ENCODE results near the gene COP1.

The COP1 gene

GRCh38 chr1:175968486-175969172 lies 238.5 kb downstream of the COP1 start:
- no peak for DNase-seq (ENCODE audit: low spot score)
- Histone ChIP-seq H3K14ac (ENCODE audit: low read length) (no peak overlapping the region), H4K91ac (ENCODE audit: low read depth, low read length, poor library complexity) (no peak overlapping the region), H2BK120ac (ENCODE audit: low read depth, low read length) (no peak overlapping the region), H2BK5ac (ENCODE audit: low read length) (no peak overlapping the region), H2AK5ac (ENCODE audit: low read depth, low read length) (no peak overlapping the region), H3K9me3 (replicated peaks in 1 of 2; ENCODE audit: control insufficient read depth in 2 of 2, insufficient read depth in 1 of 2, low read depth in 1 of 2, low read length in 2 of 2) (no peaks in the 10 kb centered on the region), H4K8ac (ENCODE audit: low read depth, low read length) (no peak overlapping the region), H3K4me3 (ENCODE audit: low read length in 2 of 2) (no peak overlapping the region), H3K79me1 (ENCODE audit: low read depth, low read length) (no peaks in the 10 kb centered on the region), H2BK12ac (ENCODE audit: low read length) (no peak overlapping the region), H3K36me3 (replicated peaks in 1 of 2; ENCODE audit: control insufficient read depth in 2 of 2, insufficient read depth in 2 of 2, low read length in 2 of 2) (peaks cover 0 to 39% of the 10 kb centered on the region in 2 donors), H3K27me3 (ENCODE audit: control insufficient read depth in 3 of 3, insufficient read depth in 3 of 3, low read depth in 1 of 3, low read length in 3 of 3) (no peaks in the 10 kb centered on the region), H3K4ac (ENCODE audit: low read length) (no peak overlapping the region), H3K27ac (replicated peaks; ENCODE audit: low read length) (no peak overlapping the region), H3K23ac (ENCODE audit: low read depth, low read length, poor library complexity) (no peak overlapping the region), H3K4me2 (ENCODE audit: insufficient read depth, low read length, poor library complexity, severe bottlenecking) (no peak overlapping the region), H2BK15ac (ENCODE audit: low read length) (no peak overlapping the region), H2AFZ (ENCODE audit: low read length) (no peak overlapping the region), H3K18ac (ENCODE audit: low read length) (no peak overlapping the region), H3K4me1 (ENCODE audit: control insufficient read depth in 2 of 2, insufficient read depth in 1 of 2, low read depth in 1 of 2, low read length in 2 of 2) (no peaks in the 10 kb centered on the region), H3K9ac (ENCODE audit: low read depth, low read length, poor library complexity) (no peak overlapping the region)
- WGBS, 2 donors (ENCODE audit: extremely low coverage in 2 of 2, insufficient read length in 2 of 2, insufficient replicate concordance in 1 of 2), result no CpG with 5 or more reads among the region's 3 CpGs

DNA sequence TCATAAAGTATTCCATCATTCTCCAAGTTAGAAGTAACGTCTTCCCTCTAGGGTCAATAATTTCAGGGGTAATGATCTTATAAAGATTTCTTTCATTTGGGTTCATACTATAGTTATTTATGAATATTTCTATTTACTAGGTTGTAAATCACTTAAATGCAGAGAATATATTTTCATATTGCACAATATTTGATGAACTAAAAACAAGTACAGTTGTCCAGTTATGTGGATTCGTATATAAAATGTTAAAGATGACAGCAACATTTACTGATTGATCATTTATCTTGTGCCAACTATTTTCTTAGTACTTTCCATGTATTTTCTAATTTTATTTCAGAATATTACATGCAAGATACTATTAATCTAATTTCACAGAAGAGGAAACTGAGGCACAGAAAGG lies 243.3 kb downstream of the COP1 start:
- Histone ChIP-seq H3K36me3 (replicated peaks in 1 of 2; ENCODE audit: control insufficient read depth in 2 of 2, insufficient read depth in 2 of 2, low read length in 2 of 2) (peaks cover 0 to 20% of the 10 kb centered on the region in 2 donors), H2AFZ (ENCODE audit: low read length) (no peak overlapping the region), H4K8ac (ENCODE audit: low read depth, low read length) (no peak overlapping the region), H2BK15ac (ENCODE audit: low read length) (no peak overlapping the region), H3K9me3 (replicated peaks in 1 of 2; ENCODE audit: control insufficient read depth in 2 of 2, insufficient read depth in 1 of 2, low read depth in 1 of 2, low read length in 2 of 2) (no peaks in the 10 kb centered on the region), H3K23ac (ENCODE audit: low read depth, low read length, poor library complexity) (no peak overlapping the region), H3K4ac (ENCODE audit: low read length) (no peak overlapping the region), H4K91ac (ENCODE audit: low read depth, low read length, poor library complexity) (no peak overlapping the region), H3K4me3 (ENCODE audit: low read length in 2 of 2) (no peak overlapping the region), H3K79me1 (ENCODE audit: low read depth, low read length) (no peaks in the 10 kb centered on the region), H2BK120ac (ENCODE audit: low read depth, low read length) (no peak overlapping the region), H3K27me3 (ENCODE audit: control insufficient read depth in 3 of 3, insufficient read depth in 3 of 3, low read depth in 1 of 3, low read length in 3 of 3) (no peaks in the 10 kb centered on the region), H3K18ac (ENCODE audit: low read length) (no peak overlapping the region), H3K9ac (ENCODE audit: low read depth, low read length, poor library complexity) (no peak overlapping the region), H2BK5ac (ENCODE audit: low read length) (no peak overlapping the region), H3K4me2 (ENCODE audit: insufficient read depth, low read length, poor library complexity, severe bottlenecking) (no peak overlapping the region), H3K4me1 (ENCODE audit: control insufficient read depth in 2 of 2, insufficient read depth in 1 of 2, low read depth in 1 of 2, low read length in 2 of 2) (no peaks in the 10 kb centered on the region), H2AK5ac (ENCODE audit: low read depth, low read length) (no peak overlapping the region), H3K27ac (replicated peaks; ENCODE audit: low read length) (no peak overlapping the region), H3K14ac (ENCODE audit: low read length) (no peak overlapping the region), H2BK12ac (ENCODE audit: low read length) (no peak overlapping the region)
- no peak for DNase-seq (ENCODE audit: low spot score)
- WGBS, 2 donors (ENCODE audit: extremely low coverage in 2 of 2, insufficient read length in 2 of 2, insufficient replicate concordance in 1 of 2), result no CpG with 5 or more reads among the region's 2 CpGs

GRCh38 chr1:175960169-175960568 lies 246.9 kb downstream of the COP1 start:
- H3K14ac ChIP-seq (ENCODE audit: low read length), result no peak overlapping the region
- H2BK12ac ChIP-seq (ENCODE audit: low read length), result no peak overlapping the region
- H3K18ac ChIP-seq (ENCODE audit: low read length), result no peak overlapping the region
- no peak overlapping the region for H4K8ac ChIP-seq (ENCODE audit: low read depth, low read length)
- no peaks in the 10 kb centered on the region for H3K79me1 ChIP-seq (ENCODE audit: low read depth, low read length)
- H2AK5ac ChIP-seq (ENCODE audit: low read depth, low read length), result no peak overlapping the region
- peaks cover 0 to 13% of the 10 kb centered on the region in 2 donors for H3K36me3 ChIP-seq (replicated peaks in 1 of 2; ENCODE audit: control insufficient read depth in 2 of 2, insufficient read depth in 2 of 2, low read length in 2 of 2)
- H3K4ac ChIP-seq (ENCODE audit: low read length), result no peak overlapping the region
- WGBS, 2 donors (ENCODE audit: extremely low coverage in 2 of 2, insufficient read length in 2 of 2, insufficient replicate concordance in 1 of 2), result no CpG with 5 or more reads among the region's 1 CpG
- no peak overlapping the region for H2AFZ ChIP-seq (ENCODE audit: low read length)
- no peak overlapping the region for H2BK5ac ChIP-seq (ENCODE audit: low read length)
- no peak overlapping the region for H2BK15ac ChIP-seq (ENCODE audit: low read length)
- no peak overlapping the region for H3K23ac ChIP-seq (ENCODE audit: low read depth, low read length, poor library complexity)
- no peak overlapping the region for H3K9ac ChIP-seq (ENCODE audit: low read depth, low read length, poor library complexity)
- H3K9me3 ChIP-seq (replicated peaks in 1 of 2; ENCODE audit: control insufficient read depth in 2 of 2, insufficient read depth in 1 of 2, low read depth in 1 of 2, low read length in 2 of 2), result no peaks in the 10 kb centered on the region
- no peak overlapping the region for H2BK120ac ChIP-seq (ENCODE audit: low read depth, low read length)
- no peak for DNase-seq (ENCODE audit: low spot score)
- H3K4me1 ChIP-seq (ENCODE audit: control insufficient read depth in 2 of 2, insufficient read depth in 1 of 2, low read depth in 1 of 2, low read length in 2 of 2), result no peaks in the 10 kb centered on the region
- no peaks in the 10 kb centered on the region for H3K27me3 ChIP-seq (ENCODE audit: control insufficient read depth in 3 of 3, insufficient read depth in 3 of 3, low read depth in 1 of 3, low read length in 3 of 3)
- H3K27ac ChIP-seq (replicated peaks; ENCODE audit: low read length), result no peak overlapping the region
- no peak overlapping the region for H3K4me2 ChIP-seq (ENCODE audit: insufficient read depth, low read length, poor library complexity, severe bottlenecking)
- H3K4me3 ChIP-seq (ENCODE audit: low read length in 2 of 2), result no peak overlapping the region
- no peak overlapping the region for H4K91ac ChIP-seq (ENCODE audit: low read depth, low read length, poor library complexity)

DNA sequence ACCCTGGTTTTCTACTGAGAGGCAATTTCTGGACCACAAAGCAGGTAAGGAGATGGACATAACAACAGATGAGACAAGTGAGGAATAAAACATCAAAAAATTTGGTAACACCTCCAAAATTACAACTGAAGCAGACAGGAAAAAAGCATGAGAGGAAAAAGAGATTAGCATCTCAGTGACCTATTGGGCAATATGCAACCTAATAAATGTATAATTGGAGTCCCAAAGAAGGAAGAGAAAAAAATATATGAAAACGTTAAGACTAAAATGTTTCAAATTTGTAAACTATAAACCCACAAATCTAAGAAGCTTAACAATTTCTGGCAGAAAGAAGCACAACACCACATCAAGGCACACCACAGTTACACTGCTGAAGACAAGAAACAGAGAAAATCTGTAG lies 255.5 kb downstream of the COP1 start:
- H2BK12ac ChIP-seq (ENCODE audit: low read length), result no peak overlapping the region
- H3K14ac ChIP-seq (ENCODE audit: low read length), result no peak overlapping the region
- H2BK120ac ChIP-seq (ENCODE audit: low read depth, low read length), result no peak overlapping the region
- H4K91ac ChIP-seq (ENCODE audit: low read depth, low read length, poor library complexity), result no peak overlapping the region
- no peak overlapping the region for H2AFZ ChIP-seq (ENCODE audit: low read length)
- no peak overlapping the region for H2BK15ac ChIP-seq (ENCODE audit: low read length)
- no peaks in the 10 kb centered on the region for H3K4me1 ChIP-seq (ENCODE audit: control insufficient read depth in 2 of 2, insufficient read depth in 1 of 2, low read depth in 1 of 2, low read length in 2 of 2)
- no peaks in the 10 kb centered on the region for H3K79me1 ChIP-seq (ENCODE audit: low read depth, low read length)
- H3K27me3 ChIP-seq (ENCODE audit: control insufficient read depth in 3 of 3, insufficient read depth in 3 of 3, low read depth in 1 of 3, low read length in 3 of 3), result no peaks in the 10 kb centered on the region
- no peak overlapping the region for H3K23ac ChIP-seq (ENCODE audit: low read depth, low read length, poor library complexity)
- peaks cover 0 to 26% of the 10 kb centered on the region in 2 donors for H3K36me3 ChIP-seq (replicated peaks in 1 of 2; ENCODE audit: control insufficient read depth in 2 of 2, insufficient read depth in 2 of 2, low read length in 2 of 2)
- H2AK5ac ChIP-seq (ENCODE audit: low read depth, low read length), result no peak overlapping the region
- H3K27ac ChIP-seq (replicated peaks; ENCODE audit: low read length), result no peak overlapping the region
- no peak overlapping the region for H3K4me2 ChIP-seq (ENCODE audit: insufficient read depth, low read length, poor library complexity, severe bottlenecking)
- no CpG with 5 or more reads among the region's 1 CpG for WGBS, 2 donors (ENCODE audit: extremely low coverage in 2 of 2, insufficient read length in 2 of 2, insufficient replicate concordance in 1 of 2)
- peaks cover 0 to 3% of the 10 kb centered on the region in 2 donors for H3K9me3 ChIP-seq (replicated peaks in 1 of 2; ENCODE audit: control insufficient read depth in 2 of 2, insufficient read depth in 1 of 2, low read depth in 1 of 2, low read length in 2 of 2)
- H3K9ac ChIP-seq (ENCODE audit: low read depth, low read length, poor library complexity), result no peak overlapping the region
- no peak overlapping the region for H4K8ac ChIP-seq (ENCODE audit: low read depth, low read length)
- H3K4me3 ChIP-seq (ENCODE audit: low read length in 2 of 2), result no peak overlapping the region
- H3K4ac ChIP-seq (ENCODE audit: low read length), result no peak overlapping the region
- no peak for DNase-seq (ENCODE audit: low spot score)
- H2BK5ac ChIP-seq (ENCODE audit: low read length), result no peak overlapping the region
- no peak overlapping the region for H3K18ac ChIP-seq (ENCODE audit: low read length)

Measured in neuronal stem cell (in vitro differentiated cells).